PC-9 (cell line): ENCODE measurements around the gene ALG11.

ENCODE experiments used
- CTCF ChIP-seq: fragments of 200-600 bp; sonication (generic); conservative IDR thresholded peaks from 2 replicates; pipeline ENCODE4 v1.6.1; 2017; ENCODE audit warnings: mixed run types, antibody characterized with exemption, mild to moderate bottlenecking, moderate library complexity
- EZH2 ChIP-seq: fragments of 200-600 bp; sonication (generic); IDR thresholded peaks from 2 replicates; pipeline ENCODE4 v1.8.0; 2017; ENCODE audit warnings: antibody characterized with exemption, low read depth

- no peak for TF ChIP-seq CTCF
- TF ChIP-seq EZH2: no peak
These were observed 15.6 kb downstream of the ALG11 start for GRCh38 chr13:52027832-52028231.
